ENCODE data around the gene RAB9A.
"Not testable (repeated sequence)": the region's sequence is repeated elsewhere in the genome, so short reads cannot be mapped to it uniquely, and the experiment has no call there.

The RAB9A gene

DNA sequence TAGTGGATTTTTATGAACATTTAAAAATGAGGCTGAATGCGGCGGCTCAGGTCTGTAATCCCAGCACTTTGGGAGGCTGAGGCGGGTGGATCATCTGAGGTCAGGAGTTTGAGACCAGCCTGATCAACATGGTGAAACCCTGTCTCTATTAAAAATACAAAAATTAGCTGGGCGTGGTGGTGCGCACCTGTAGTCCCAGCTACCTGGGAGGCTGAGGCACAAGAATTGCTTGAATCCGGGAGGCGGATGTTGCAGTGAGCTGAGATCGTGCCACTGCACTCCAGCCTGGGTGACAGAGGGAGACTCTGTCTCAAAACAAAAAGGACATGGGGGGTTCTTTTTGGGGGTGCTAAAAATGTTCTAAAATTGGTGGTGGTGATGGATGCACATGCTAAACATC lies 19.2 kb upstream of the RAB9A start:
- DNase-seq (ENCODE audit: low read depth): not testable (repeated sequence)

DNA sequence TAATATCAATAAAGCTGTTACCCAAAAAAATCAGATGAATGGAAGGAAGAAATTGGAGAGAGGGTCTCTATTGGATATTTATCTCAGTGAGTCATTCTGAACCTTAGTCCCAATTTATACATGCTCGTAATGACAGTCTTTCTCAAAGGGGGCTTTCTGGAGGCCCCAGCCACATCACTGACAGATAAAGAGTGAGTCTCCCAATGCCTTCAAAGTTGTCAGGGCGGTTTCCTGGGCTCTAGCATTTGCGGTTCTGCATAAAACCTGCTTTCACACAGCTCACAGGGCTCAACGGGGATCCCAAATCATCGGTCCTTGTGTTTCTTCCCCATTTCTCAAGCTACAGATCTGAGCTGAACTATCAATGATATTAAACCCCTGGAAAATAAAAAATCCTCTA lies 18.7 kb upstream of the RAB9A start:
- no peak for DNase-seq (ENCODE audit: low read depth)

DNA sequence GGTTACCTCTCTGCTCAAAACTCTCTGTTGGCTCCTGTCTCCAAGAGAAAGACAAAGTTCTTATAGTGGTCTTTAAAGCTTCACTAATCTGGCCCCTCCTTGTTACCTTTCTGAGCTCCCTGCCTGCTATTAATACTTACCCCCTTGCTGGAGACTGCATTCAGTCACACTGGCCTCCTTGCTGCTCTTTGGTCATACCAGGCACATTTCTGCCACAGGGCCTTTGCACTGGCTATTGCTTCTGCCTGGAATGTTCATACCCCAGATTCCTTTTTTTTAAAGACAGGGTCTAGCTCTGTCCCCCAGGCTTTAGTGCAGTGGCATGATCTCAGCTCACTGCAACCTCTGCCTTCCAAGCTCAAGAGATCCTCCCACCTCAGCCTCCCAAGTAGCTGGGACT lies 15.9 kb upstream of the RAB9A start:
- DNase-seq (ENCODE audit: low read depth): no peak

DNA sequence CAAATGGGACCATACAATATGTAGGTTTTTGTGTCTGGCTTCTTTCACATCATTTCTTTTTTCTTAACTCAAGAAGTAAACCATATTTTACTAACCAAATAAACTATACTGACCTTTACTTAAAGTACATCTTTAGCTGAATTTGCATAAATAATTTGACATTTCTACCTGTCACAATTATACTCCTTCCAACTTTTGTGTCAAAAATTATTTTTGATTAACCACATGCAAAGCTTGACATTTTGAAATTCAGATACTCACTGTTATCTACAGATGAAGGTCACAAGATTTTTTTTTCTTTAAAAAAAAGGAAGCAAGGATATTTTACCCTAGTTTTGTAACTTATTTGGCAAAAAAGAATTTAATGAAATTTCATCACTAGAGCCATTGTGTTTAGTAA lies 12.0 kb upstream of the RAB9A start:
- no peak for DNase-seq (ENCODE audit: low read depth)

DNA sequence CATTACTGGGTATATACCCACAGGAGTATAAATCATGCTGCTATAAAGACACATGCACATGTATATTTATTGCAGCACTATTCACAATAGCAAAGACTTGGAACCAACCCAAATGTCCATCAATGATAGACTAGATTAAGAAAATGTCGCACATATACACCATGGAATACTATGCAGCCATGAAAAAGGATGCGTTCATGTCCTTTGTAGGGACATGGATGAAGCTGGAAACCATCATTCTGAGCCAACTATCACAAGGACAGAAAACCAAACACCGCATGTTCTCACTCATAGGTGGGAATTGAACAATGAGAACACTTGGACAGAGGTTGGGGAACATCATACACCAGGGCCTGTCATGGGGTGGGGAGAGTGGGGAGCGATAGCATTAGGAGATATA lies 9.2 kb upstream of the RAB9A start:
- not testable (repeated sequence) for DNase-seq (ENCODE audit: low read depth)

DNA sequence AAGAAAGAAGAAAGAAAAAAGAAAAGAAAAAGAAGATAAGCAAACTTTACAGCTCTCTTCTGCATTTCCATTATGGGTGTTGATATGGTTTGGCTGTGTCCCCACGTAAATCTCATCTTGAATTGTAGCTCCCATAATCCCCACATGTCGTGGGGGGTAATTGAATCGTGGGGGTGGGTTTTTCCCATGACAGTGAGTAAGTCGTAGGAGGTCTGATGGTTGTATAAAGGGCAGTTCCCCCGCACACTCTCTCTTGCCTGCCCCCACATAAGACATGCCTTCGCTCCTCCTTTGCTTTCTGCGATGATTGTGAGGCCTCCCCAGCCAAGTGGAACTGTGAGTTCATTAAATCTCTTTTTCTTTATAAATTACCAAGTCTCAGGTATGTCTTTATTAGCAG lies 7.3 kb upstream of the RAB9A start:
- no peak for DNase-seq (ENCODE audit: low read depth)

- no peak for DNase-seq (ENCODE audit: low read depth)
These were observed 4.6 kb upstream of the RAB9A start for GRCh38 chrX:13684361-13684760.

- no peak for DNase-seq (ENCODE audit: low read depth)
These were observed 3.7 kb upstream of the RAB9A start for GRCh38 chrX:13685126-13685763.

DNA sequence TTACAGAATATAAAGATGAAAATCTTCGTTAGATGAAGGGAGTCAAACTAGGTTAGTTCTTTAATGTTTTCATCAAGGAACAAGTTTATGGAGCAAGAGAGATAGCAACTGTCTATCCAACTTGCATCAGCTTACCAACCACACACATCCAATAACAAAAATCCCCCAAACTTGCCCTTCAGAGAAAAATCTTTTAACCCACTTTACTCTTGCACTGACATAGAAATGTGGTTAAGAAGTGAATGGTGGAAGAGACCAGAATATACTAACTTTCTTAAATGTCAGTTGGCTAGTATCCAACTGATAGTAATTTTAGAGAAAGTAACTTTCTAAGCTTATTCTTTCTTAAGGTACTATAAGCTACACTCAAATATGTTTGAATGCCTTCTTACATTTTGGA lies 1.7 kb upstream of the RAB9A start:
- no peak for DNase-seq (ENCODE audit: low read depth)

- DNase-seq (ENCODE audit: low read depth): no peak
These were observed 457 bp upstream of the RAB9A start for GRCh38 chrX:13688384-13688957.

DNA sequence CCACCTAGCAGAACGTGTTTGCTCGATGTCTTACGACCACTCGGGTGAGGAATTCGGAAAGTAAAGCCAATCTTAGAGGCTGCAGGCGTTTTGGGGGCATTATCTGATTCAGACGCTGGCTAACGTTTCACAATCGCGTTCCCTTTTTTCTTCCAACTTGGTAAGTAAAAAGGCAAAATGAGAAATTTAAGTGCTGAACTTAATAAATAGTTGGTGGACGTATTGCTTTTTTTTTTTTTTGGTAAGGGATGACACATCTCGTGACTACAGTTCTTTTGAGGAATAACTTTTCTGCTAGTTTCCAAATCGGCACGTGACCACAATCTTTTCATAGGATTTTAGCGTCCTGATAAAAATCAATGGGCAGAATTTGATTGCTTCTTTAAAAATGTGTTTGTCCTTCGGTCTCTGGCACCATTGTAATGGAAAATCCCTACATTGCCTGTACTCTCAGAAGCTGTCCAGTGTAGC lies 848 bp downstream of the RAB9A start:
- DNase-seq (ENCODE audit: low read depth): no peak

DNA sequence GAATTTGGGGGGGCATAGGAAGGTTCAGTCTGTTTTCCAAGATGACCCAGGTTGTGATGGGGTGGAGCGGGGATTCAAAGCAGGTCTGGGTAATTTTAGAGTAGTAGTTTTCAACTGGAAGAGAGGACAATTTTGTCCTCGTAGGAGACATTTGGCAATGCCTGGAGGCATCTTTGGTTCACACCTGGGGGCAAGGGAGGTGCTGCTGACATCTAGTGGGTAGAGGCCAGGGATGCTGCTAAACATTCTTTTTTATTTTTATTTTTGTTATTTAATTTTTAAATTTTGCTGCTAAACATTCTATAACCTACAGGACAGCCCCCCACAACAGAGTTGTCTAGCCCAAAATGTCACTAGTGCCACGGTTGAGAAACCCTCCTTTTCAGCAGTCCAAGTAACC lies 1.9 kb downstream of the RAB9A start:
- DNase-seq (ENCODE audit: low read depth): no peak

GRCh38 chrX:13691841-13692371 lies 3.0 kb downstream of the RAB9A start:
- DNase-seq (ENCODE audit: low read depth): no peak

DNA sequence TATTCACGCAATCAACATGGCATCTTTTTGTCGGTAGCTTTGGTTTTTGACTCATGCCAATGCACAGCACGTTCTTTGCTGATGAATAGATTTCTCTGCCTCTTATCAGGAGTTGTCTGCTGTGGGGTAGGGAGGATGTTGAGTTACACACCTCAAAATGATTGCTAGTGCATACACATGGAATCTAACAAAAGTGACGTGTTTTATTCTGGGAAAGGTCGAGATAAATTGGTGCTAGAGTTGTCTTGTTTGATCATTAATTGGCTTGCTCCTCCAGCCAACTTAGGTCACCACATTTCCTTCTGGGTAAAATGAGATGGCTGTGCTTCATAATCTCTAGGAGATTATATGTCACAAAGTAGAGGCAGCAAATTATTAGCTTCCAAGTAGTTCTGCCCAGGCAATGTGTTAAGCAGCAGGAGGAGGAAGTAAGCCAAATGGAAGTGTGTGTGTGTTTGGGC lies 3.9 kb downstream of the RAB9A start:
- no peak for DNase-seq (ENCODE audit: low read depth)

- DNase-seq (ENCODE audit: low read depth): no peak
These were observed 4.5 kb downstream of the RAB9A start for GRCh38 chrX:13693341-13693961.

GRCh38 chrX:13694359-13694758 lies 5.4 kb downstream of the RAB9A start:
- no peak for DNase-seq (ENCODE audit: low read depth)

GRCh38 chrX:13694983-13695382 lies 6.1 kb downstream of the RAB9A start:
- no peak for DNase-seq (ENCODE audit: low read depth)

GRCh38 chrX:13695601-13696115 lies 6.7 kb downstream of the RAB9A start:
- no peak for DNase-seq (ENCODE audit: low read depth)

DNA sequence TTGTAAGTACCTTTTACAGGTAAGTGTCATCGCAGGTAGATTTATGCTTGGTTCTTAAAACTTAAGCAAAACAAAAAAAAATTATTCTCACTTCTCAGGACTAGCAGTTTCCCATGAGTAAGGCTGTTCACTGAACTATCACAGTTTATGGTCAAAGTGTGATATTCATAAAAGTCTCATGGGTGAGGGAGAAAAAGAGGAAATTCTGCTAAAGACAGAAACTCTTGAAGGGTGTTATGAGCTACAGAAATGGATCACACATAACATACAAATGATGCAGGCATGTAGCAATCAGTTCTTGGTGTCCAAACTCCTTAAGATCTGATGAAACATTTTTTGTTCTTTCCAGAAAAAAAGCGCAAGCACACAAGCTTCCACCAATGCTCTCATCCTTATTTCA lies 8.5 kb downstream of the RAB9A start:
- no peak for DNase-seq (ENCODE audit: low read depth)

DNA sequence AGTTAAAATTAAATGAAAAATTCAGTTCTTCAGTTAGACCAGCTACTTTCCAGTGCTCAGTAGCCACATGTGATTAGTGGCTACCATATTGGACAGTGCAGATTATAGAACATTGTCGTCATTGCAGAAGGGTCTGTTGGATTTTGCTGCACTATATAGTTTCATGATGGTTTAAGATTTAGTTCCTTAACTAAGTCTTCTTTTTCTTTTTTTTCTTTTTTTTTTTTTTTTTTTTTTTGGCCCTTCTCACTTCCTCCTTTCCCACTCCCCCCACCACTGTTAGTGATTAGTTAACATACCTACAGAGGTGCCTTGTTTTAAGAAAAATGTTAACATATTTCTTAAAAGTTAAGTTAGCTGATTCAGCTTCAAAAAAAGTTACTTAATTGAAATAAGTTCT lies 9.0 kb downstream of the RAB9A start:
- no peak for DNase-seq (ENCODE audit: low read depth)

GRCh38 chrX:13698432-13698831 lies 9.5 kb downstream of the RAB9A start:
- DNase-seq (ENCODE audit: low read depth): no peak

GRCh38 chrX:13699183-13699826 lies 10.4 kb downstream of the RAB9A start:
- DNase-seq (ENCODE audit: low read depth): no peak

GRCh38 chrX:13700380-13700779 lies 11.5 kb downstream of the RAB9A start:
- no peak for DNase-seq (ENCODE audit: low read depth)
